SJSA1 (cell line): ENCODE results near the gene TGDS. TPM values are rescaled to one million over a fixed set of nuclear protein-coding genes. Genes with fewer than 3 reads are reported as not detected.
"Not testable (repeated sequence)": the region's sequence is repeated elsewhere in the genome, so short reads cannot be mapped to it uniquely, and the experiment has no call there.

Source experiments
- DNase-seq, 2 experiments: peaks; one replicate each; pipeline ENCODE4 v3.0.0-alpha.2; 2015 to 2020; ENCODE audit warnings: low spot score in 2 of 2, low read depth in 1 of 2
- H3K27ac ChIP-seq: fragments of 250-450 bp; sonication (Bioruptor Pico); 2 replicates; pipeline ENCODE4 v1.5.1; 2020; ENCODE audit warnings: mild to moderate bottlenecking, moderate library complexity
- H3K27me3 ChIP-seq: fragments of 250-450 bp; sonication (Bioruptor Pico); replicated peaks from 2 replicates; pipeline ENCODE4 v1.5.1; 2020; ENCODE audit warnings: mild to moderate bottlenecking, moderate library complexity
- H3K36me3 ChIP-seq: fragments of 250-450 bp; sonication (Bioruptor Pico); 2 replicates; pipeline ENCODE4 v1.5.1; 2020; ENCODE audit warnings: mild to moderate bottlenecking
- H3K4me1 ChIP-seq: fragments of 250-450 bp; sonication (Bioruptor Pico); replicated peaks from 2 replicates; pipeline ENCODE4 v1.6.1; 2021; ENCODE audit warnings: mild to moderate bottlenecking
- H3K4me3 ChIP-seq: fragments of 250-450 bp; sonication (Bioruptor Pico); 2 replicates; pipeline ENCODE4 v1.5.1; 2020; ENCODE audit warnings: mild to moderate bottlenecking
- H3K9me3 ChIP-seq: fragments of 250-450 bp; sonication (Bioruptor Pico); replicated peaks from 2 replicates; pipeline ENCODE4 v1.5.1; 2020; ENCODE audit warnings: mild to moderate bottlenecking
- total RNA-seq: library from RNA; depleted of rRNA; stranded (reverse); fragments of >200 nt; shearing (Covaris generic); gene quantifications from 2 replicates; pipeline ENCODE4 v1.2.3, GENCODE V29; 2014; rRNA removed

Gene TGDS
- 10.0 and 12.1 TPM in 2 replicates for total RNA-seq

- peaks cover 9% of the 10 kb centered on the region for H3K4me1 ChIP-seq
- DNase-seq: peak; percentile 63 to 86
- peak within 1 kb of the TSS; percentile 30; the same call in 1 of the 2 replicates for H3K27ac ChIP-seq
- H3K36me3 ChIP-seq: peaks cover 16% of the 10 kb centered on the region
- no peaks in the 10 kb centered on the region for H3K27me3 ChIP-seq
- H3K9me3 ChIP-seq: peaks cover 3% of the 10 kb centered on the region; the same call in 1 of the 2 replicates
- H3K4me3 ChIP-seq: peak within 1 kb of the TSS; percentile 61
Measured at GRCh38 chr13:94595950-94596574, at the start of gene TGDS. Gene TGDS (minus strand): TSS chr13:94596152. CDS start chr13:94596136, 16 bp downstream.

DNA sequence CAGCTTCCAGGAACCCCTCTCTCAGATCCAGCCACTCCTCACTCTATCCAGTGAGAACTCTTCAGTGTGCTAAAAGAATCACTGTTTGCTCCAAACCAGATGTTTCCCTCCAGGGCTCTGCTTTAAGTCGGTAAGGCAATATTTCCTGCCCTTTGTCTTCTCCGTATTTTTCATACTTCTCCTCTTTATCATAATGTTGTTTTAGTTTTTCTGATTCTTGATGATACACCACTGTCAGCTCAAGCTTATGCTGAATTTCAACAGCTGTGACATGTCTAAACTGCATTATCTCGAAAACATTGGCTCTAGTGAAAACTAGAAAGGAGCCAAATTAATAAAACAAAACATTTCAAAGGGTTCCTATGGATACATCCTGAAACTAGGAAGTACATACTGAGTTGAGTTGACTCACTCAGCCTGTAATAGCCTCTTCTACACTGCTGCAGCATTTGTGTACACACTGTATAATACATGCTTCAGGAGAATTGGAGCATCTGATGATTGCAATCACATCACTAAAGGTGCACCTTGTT lies 45.5 kb upstream of the TGDS start:
- H3K9me3 ChIP-seq: no peaks in the 10 kb centered on the region
- no peaks in the 10 kb centered on the region for H3K27me3 ChIP-seq
- H3K36me3 ChIP-seq: no peaks in the 10 kb centered on the region
- H3K27ac ChIP-seq: peak overlapping the region; percentile 80
- peaks cover 14% of the 10 kb centered on the region for H3K4me1 ChIP-seq
- DNase-seq: peak in 1 of 2 experiments; percentile 20
- no peak overlapping the region for H3K4me3 ChIP-seq

GRCh38 chr13:94640721-94641120 lies 44.8 kb upstream of the TGDS start:
- Histone ChIP-seq H3K4me1 (peaks cover 14% of the 10 kb centered on the region), H3K36me3 (no peaks in the 10 kb centered on the region), H3K9me3 (no peaks in the 10 kb centered on the region), H3K27ac (peak overlapping the region; percentile 80; the same call in 1 of the 2 replicates), H3K4me3 (no peak overlapping the region), H3K27me3 (no peaks in the 10 kb centered on the region)
- DNase-seq: no peak

- H3K9me3 ChIP-seq, H3K27ac ChIP-seq, DNase-seq, H3K36me3 ChIP-seq, H3K4me3 ChIP-seq, H3K27me3 ChIP-seq: not testable (repeated sequence)
- peaks cover 14% of the 10 kb centered on the region for H3K4me1 ChIP-seq
Measured at GRCh38 chr13:94637677-94638076, 41.7 kb upstream of the TGDS start.

GRCh38 chr13:94636942-94637578 lies 41.1 kb upstream of the TGDS start:
- no peaks in the 10 kb centered on the region for H3K27me3 ChIP-seq
- H3K4me1 ChIP-seq: peaks cover 14% of the 10 kb centered on the region
- H3K36me3 ChIP-seq: no peaks in the 10 kb centered on the region
- no peak for DNase-seq
- no peak overlapping the region for H3K27ac ChIP-seq
- no peaks in the 10 kb centered on the region for H3K9me3 ChIP-seq
- no peak overlapping the region for H3K4me3 ChIP-seq

DNA sequence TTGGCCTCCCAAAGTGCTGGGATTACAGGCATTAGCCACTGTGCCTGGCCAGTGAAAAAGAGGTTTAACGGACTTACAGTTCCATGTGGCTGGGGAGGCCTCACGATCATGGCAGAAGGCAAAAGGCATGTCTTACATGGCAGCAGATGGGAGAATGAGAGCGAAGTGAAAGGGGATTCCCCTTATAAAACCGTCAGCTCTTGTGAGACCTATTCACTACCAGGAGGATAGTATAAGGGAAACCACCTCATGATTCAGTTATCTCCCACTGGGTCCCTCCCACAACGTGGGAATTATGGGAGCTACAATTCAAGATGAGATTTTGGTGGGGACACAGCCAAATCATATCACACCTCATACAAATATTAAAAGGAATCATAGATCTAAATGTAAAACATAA lies 40.1 kb upstream of the TGDS start:
- H3K9me3 ChIP-seq, H3K4me1 ChIP-seq, H3K27me3 ChIP-seq, DNase-seq, H3K36me3 ChIP-seq, H3K4me3 ChIP-seq, H3K27ac ChIP-seq: not testable (repeated sequence)

DNA sequence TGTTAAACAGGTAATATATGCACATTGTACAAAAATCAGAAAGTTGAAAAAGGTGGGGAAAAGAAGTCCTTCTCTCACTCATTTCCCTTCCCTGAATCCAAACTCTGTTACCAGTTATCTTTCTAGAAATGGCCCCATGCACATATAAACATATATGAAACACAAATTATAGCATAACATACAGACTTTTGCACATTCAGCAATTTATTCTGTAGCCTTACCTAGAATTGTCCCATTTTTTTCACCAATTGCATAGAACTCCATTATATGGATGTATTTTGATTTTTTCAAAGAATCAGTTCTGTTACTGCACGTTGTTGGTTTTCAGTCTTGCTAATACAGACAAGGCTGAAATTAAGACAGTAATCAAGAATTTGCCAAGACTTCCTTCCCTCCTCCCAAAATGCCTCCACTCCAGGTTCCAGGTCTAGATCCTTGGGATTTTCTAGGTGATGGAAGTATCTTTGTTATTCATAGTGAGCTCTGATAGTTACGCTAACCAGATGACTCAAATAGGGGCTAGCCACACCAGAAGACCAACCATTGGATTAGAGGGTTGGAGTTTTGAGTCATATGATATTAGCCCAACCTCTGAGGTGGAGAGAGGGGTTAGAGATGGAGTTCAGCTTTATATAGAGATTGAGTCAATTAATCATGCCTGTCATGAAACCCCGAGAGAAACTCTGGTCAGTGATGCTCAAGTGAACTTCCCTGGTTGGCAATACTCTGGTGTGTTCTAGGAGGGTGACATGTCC lies 36.5 kb upstream of the TGDS start:
- Histone ChIP-seq H3K4me1 (no peaks in the 10 kb centered on the region), H3K36me3 (no peaks in the 10 kb centered on the region), H3K9me3 (no peaks in the 10 kb centered on the region), H3K4me3 (no peak overlapping the region), H3K27me3 (no peaks in the 10 kb centered on the region), H3K27ac (no peak overlapping the region)
- no peak for DNase-seq

DNA sequence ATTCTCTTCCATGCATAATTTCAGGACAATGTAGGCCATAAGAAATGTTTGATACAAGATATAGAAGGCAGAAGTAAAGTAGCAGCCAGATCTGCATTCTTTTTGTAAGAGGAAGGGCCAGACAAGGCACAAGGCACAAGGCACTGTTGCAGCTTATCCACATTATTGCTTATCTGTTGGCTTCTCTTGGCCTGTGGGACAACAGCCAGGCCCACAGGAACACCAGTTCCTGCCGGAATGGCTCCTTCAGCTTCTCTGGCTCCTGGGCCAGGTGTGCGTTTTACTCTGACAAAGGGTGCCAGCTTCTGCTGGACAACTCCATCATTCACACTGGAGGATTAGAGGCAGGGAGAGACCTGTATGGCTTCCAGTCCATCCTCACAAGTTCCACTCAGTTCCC lies 34.9 kb upstream of the TGDS start:
- Histone ChIP-seq H3K27me3 (no peaks in the 10 kb centered on the region), H3K27ac (no peak overlapping the region), H3K4me1 (no peaks in the 10 kb centered on the region), H3K36me3 (no peaks in the 10 kb centered on the region), H3K9me3 (no peaks in the 10 kb centered on the region), H3K4me3 (no peak overlapping the region)
- no peak for DNase-seq

DNA sequence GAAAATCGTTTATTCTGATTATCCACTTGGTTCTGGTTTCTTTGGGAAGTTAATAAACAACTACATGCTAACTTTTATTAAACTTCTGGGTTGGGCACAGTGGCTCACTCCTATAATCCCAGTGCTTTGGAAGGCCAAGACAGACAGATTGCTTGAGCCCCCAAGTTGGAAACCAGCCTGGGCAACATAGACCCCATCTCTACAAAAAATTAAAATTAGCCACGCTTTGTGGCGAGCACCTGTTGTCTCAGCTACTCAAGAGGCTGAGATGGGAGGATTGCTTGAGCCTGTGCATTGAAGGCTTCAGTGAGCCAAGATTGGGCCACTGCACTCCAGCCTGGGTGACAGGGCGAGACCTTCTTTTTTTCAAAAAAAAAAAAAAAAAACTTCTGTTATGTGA lies 27.4 kb upstream of the TGDS start:
- no peaks in the 10 kb centered on the region for H3K9me3 ChIP-seq
- H3K4me1 ChIP-seq: no peaks in the 10 kb centered on the region
- DNase-seq: no peak
- H3K27me3 ChIP-seq: no peaks in the 10 kb centered on the region
- no peak overlapping the region for H3K27ac ChIP-seq
- H3K4me3 ChIP-seq: no peak overlapping the region
- peaks cover 31% of the 10 kb centered on the region for H3K36me3 ChIP-seq

- H3K27me3 ChIP-seq: no peaks in the 10 kb centered on the region
- H3K4me1 ChIP-seq: no peaks in the 10 kb centered on the region
- H3K9me3 ChIP-seq: no peaks in the 10 kb centered on the region
- H3K36me3 ChIP-seq: peaks cover 31% of the 10 kb centered on the region
- no peak overlapping the region for H3K27ac ChIP-seq
- H3K4me3 ChIP-seq: no peak overlapping the region
- DNase-seq: no peak
Measured at GRCh38 chr13:94622344-94622743, 26.4 kb upstream of the TGDS start.

- Histone ChIP-seq H3K27ac (no peak overlapping the region), H3K4me3 (no peak overlapping the region), H3K9me3 (no peaks in the 10 kb centered on the region), H3K36me3 (peaks cover 32% of the 10 kb centered on the region), H3K4me1 (no peaks in the 10 kb centered on the region), H3K27me3 (no peaks in the 10 kb centered on the region)
- no peak for DNase-seq
Measured at GRCh38 chr13:94620286-94620896, 24.4 kb upstream of the TGDS start.

- Histone ChIP-seq H3K27ac (no peak overlapping the region), H3K9me3 (no peaks in the 10 kb centered on the region), H3K36me3 (peaks cover 31% of the 10 kb centered on the region), H3K4me1 (no peaks in the 10 kb centered on the region), H3K4me3 (no peak overlapping the region), H3K27me3 (no peaks in the 10 kb centered on the region)
- no peak for DNase-seq
Measured at GRCh38 chr13:94617389-94618000, 21.5 kb upstream of the TGDS start.

DNA sequence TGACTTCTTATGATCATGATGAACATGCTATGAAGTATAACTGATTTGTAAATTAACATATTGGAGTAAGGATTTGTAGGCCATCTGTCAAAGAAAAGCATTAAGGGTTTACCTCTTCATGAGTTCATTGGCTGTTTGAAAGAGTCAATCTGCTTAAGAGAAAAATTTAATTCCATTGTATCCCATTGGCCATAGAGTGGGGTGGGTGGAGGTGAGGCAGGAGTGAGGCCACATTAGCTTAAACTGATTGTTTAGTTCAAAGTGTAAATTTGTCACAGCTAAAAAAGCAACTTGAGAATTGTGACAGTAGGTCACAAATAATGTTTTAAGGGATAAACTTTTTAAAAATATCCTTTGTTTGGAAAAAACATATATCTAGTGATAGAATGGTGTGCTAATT lies 17.1 kb upstream of the TGDS start:
- no peaks in the 10 kb centered on the region for H3K9me3 ChIP-seq
- H3K4me1 ChIP-seq: no peaks in the 10 kb centered on the region
- H3K4me3 ChIP-seq: no peak overlapping the region
- peaks cover 30% of the 10 kb centered on the region for H3K36me3 ChIP-seq
- DNase-seq: no peak
- no peak overlapping the region for H3K27ac ChIP-seq
- H3K27me3 ChIP-seq: no peaks in the 10 kb centered on the region
